Body of pancreas (tissue), 4 donors: ENCODE data around the gene GRID2.

Experiments used
- POLR2A ChIP-seq, 3 donors: fragments of 450-650 bp; IDR thresholded peaks; one replicate each; pipeline ENCODE4 v1.6.1; 2016; ENCODE audit warnings: antibody characterized with exemption in 3 of 3, mild to moderate bottlenecking in 2 of 3
- TF ChIP-seq, protein P1 (sequence below), 7 experiments: fragments of 450-650 bp in 4 of 7; fragments of 200-600 bp in 3 of 7; sonication (generic) in 3 of 7; IDR thresholded peaks; one replicate each; pipeline ENCODE4 v1.5.1; 2016 to 2019; ENCODE audit warnings: antibody characterized with exemption in 7 of 7

DNA sequence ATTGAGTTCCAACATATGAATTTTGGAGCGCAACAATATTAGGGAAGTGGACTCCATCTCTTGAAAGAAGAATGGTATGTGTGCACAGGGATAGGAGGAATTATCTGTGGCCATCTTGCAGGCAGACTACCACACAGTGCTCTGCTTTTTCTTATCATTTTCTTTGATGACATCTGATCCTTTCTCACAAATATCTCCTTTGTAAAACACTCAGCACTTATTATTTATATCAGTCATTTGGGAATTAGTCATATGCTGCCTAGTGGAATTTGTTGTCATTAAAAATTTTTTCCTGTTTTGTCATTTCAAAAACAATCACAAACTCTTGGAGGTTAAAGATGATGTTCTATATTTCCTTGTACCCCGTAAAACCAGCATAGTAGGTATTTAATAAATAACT is 1080.5 kb downstream of the GRID2 start:
- TF ChIP-seq, protein P1, sequence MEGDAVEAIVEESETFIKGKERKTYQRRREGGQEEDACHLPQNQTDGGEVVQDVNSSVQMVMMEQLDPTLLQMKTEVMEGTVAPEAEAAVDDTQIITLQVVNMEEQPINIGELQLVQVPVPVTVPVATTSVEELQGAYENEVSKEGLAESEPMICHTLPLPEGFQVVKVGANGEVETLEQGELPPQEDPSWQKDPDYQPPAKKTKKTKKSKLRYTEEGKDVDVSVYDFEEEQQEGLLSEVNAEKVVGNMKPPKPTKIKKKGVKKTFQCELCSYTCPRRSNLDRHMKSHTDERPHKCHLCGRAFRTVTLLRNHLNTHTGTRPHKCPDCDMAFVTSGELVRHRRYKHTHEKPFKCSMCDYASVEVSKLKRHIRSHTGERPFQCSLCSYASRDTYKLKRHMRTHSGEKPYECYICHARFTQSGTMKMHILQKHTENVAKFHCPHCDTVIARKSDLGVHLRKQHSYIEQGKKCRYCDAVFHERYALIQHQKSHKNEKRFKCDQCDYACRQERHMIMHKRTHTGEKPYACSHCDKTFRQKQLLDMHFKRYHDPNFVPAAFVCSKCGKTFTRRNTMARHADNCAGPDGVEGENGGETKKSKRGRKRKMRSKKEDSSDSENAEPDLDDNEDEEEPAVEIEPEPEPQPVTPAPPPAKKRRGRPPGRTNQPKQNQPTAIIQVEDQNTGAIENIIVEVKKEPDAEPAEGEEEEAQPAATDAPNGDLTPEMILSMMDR (IDR thresholded peaks at IDR 0.05): no peak
- TF ChIP-seq POLR2A (IDR thresholded peaks at IDR 0.05): no peak
